SK-N-SH (cell line): Measurements from ENCODE around the gene CTCF. TPM values are rescaled to one million over a fixed set of nuclear protein-coding genes. Genes with fewer than 3 reads are reported as not detected.

Experiments
- CTCF ChIA-PET: fragments of 300-600, 350-600 bp; formaldehyde crosslinking; extraction: SDS; loops from one replicate; lab custom pipeline; 2021; lab: Yijun Ruan, JAX
- POLR2A ChIA-PET: fragments of 350-600 bp; sonication (Branson Sonifier 250); formaldehyde crosslinking; extraction: SDS; loops from one replicate; lab custom pipeline; 2020; ENCODE audit warnings: antibody characterized with exemption, inconsistent platforms; lab: Yijun Ruan, JAX
- DNase-seq: peaks from one replicate; pipeline ENCODE4 v3.0.0; 2012
- H2AFZ ChIP-seq: fragments of 200-600 bp; sonication (generic); 2 replicates; pipeline ENCODE4 v1.8.1; 2016; ENCODE audit warnings: antibody characterized with exemption, mild to moderate bottlenecking, low read depth
- H3F3A ChIP-seq: fragments of 200-600 bp; sonication (generic); replicated peaks from 2 replicates; pipeline ENCODE3; 2016; ENCODE audit warnings: antibody characterized with exemption, mild to moderate bottlenecking; ENCODE audit not compliant: insufficient read depth
- H3K27ac ChIP-seq, 2 experiments: fragments of 200-500 bp in 1 of 2; fragments of 200-600 bp in 1 of 2; sonication (Bioruptor generic) in 1 of 2; sonication (generic), shearing (Covaris generic) in 1 of 2; 2 replicates each; pipeline versions ENCODE4 v1.5.1 to v1.6.1; 2014 to 2016; ENCODE audit warnings: low read depth in 2 of 2, inconsistent platforms in 1 of 2, low read length in 1 of 2, mild to moderate bottlenecking in 1 of 2, mixed read lengths in 1 of 2
- H3K27me3 ChIP-seq: fragments of 200-600 bp; sonication (generic), shearing (Covaris generic); 2 replicates; pipeline ENCODE4 v1.6.1; 2016; ENCODE audit warnings: mixed run types; ENCODE audit not compliant: insufficient read depth
- H3K36me3 ChIP-seq, 2 experiments: fragments of 200-500 bp in 1 of 2; fragments of 200-600 bp in 1 of 2; sonication (Bioruptor generic) in 1 of 2; sonication (generic) in 1 of 2; replicated peaks in 1 of 2; 2 replicates each; pipeline versions ENCODE3 to v1.5.1; 2014 to 2016; ENCODE audit warnings: low read length in 1 of 2, mild to moderate bottlenecking in 1 of 2; ENCODE audit not compliant: insufficient read depth in 2 of 2, control insufficient read depth in 1 of 2
- H3K4me1 ChIP-seq, 2 experiments: fragments of 200-500 bp in 1 of 2; fragments of 200-600 bp in 1 of 2; sonication (Bioruptor generic) in 1 of 2; sonication (generic), shearing (Covaris generic) in 1 of 2; 2 replicates each; pipeline versions ENCODE4 v1.5.1 to v1.6.1; 2014 to 2016; ENCODE audit warnings: low read depth in 1 of 2, low read length in 1 of 2, mixed run types in 1 of 2; ENCODE audit not compliant: insufficient read depth in 2 of 2, control insufficient read depth in 1 of 2
- H3K4me2 ChIP-seq: fragments of 200-600 bp; sonication (generic), shearing (Covaris generic); 2 replicates; pipeline ENCODE4 v1.6.1; 2017; ENCODE audit warnings: mixed run types
- H3K4me3 ChIP-seq, 2 experiments: fragments of 200-500 bp in 1 of 2; fragments of 200-600 bp in 1 of 2; sonication (Bioruptor generic) in 1 of 2; sonication (generic), shearing (Covaris generic) in 1 of 2; 2 replicates each; pipeline versions ENCODE4 v1.5.1 to v1.8.1; 2014 to 2016; ENCODE audit warnings: low read depth in 2 of 2, inconsistent platforms in 1 of 2, low read length in 1 of 2, mild to moderate bottlenecking in 1 of 2, mixed read lengths in 1 of 2, moderate library complexity in 1 of 2
- H3K79me2 ChIP-seq: fragments of 200-600 bp; sonication (generic); 2 replicates; pipeline ENCODE4 v1.8.1; 2017; ENCODE audit warnings: mild to moderate bottlenecking; ENCODE audit not compliant: insufficient read depth
- H3K9ac ChIP-seq: fragments of 200-600 bp; sonication (generic); 2 replicates; pipeline ENCODE4 v1.6.1; 2017; ENCODE audit warnings: mixed run types
- H3K9me2 ChIP-seq: fragments of 200-600 bp; sonication (generic); 2 replicates; pipeline ENCODE4 v1.6.1; 2017; ENCODE audit warnings: mixed run types
- H3K9me3 ChIP-seq: fragments of 200-600 bp; sonication (generic); 2 replicates; pipeline ENCODE4 v1.6.1; 2017; ENCODE audit warnings: mixed run types, mild to moderate bottlenecking, moderate library complexity
- H4K20me1 ChIP-seq: fragments of 200-600 bp; sonication (generic); 2 replicates; pipeline ENCODE4 v1.6.1; 2017; ENCODE audit warnings: mild to moderate bottlenecking, mixed run types; ENCODE audit not compliant: insufficient read depth
- FOXJ3 ChIP-seq: sonication (generic); formaldehyde crosslinking; IDR thresholded peaks from 2 replicates; pipeline ENCODE4 v1.5.1; 2020; ENCODE audit warnings: mild to moderate bottlenecking, missing genetic modification reagents
- FOXM1 ChIP-seq: IDR thresholded peaks from 2 replicates; pipeline ENCODE4 v1.4.0; 2012; ENCODE audit warnings: low read depth, mild to moderate bottlenecking
- GABPA ChIP-seq: IDR thresholded peaks from 2 replicates; pipeline ENCODE4 v1.4.0; 2012; ENCODE audit warnings: low read depth, mild to moderate bottlenecking
- GATA2 ChIP-seq: sonication (generic); formaldehyde crosslinking; IDR thresholded peaks from 2 replicates; pipeline ENCODE4 v1.5.0; 2020; ENCODE audit warnings: mild to moderate bottlenecking, missing genetic modification reagents
- JUND ChIP-seq: IDR thresholded peaks from 2 replicates; pipeline ENCODE4 v1.4.0; 2012
- MAX ChIP-seq: IDR thresholded peaks from 2 replicates; pipeline ENCODE4 v1.4.0; 2012; ENCODE audit warnings: low read depth
- NFIC ChIP-seq: IDR thresholded peaks from 2 replicates; pipeline ENCODE4 v1.4.0; 2012; ENCODE audit warnings: borderline replicate concordance
- RAD21 ChIP-seq: IDR thresholded peaks from 2 replicates; pipeline ENCODE4 v1.6.1; 2012; ENCODE audit warnings: mild to moderate bottlenecking, low read length
- RCOR1 ChIP-seq: fragments of 150-350 bp; IDR thresholded peaks from 2 replicates; pipeline ENCODE4 v1.6.1; 2017; ENCODE audit warnings: antibody characterized with exemption, low read length
- SIN3A ChIP-seq: IDR thresholded peaks from 2 replicates; pipeline ENCODE4 v1.6.1; 2012; ENCODE audit warnings: low read depth, mild to moderate bottlenecking, low read length, moderate library complexity, borderline replicate concordance
- SMC3 ChIP-seq: IDR thresholded peaks from 2 replicates; pipeline ENCODE4 v1.6.1; 2012; ENCODE audit warnings: low read depth, low read length, improper control_type of control experiment
- TEAD4 ChIP-seq: IDR thresholded peaks from 2 replicates; pipeline ENCODE4 v1.4.0; 2012; ENCODE audit warnings: mild to moderate bottlenecking, borderline replicate concordance; ENCODE audit not compliant: insufficient read depth
- USF1 ChIP-seq: IDR thresholded peaks from 2 replicates; pipeline ENCODE4 v1.4.0; 2012; ENCODE audit warnings: low read depth, borderline replicate concordance
- whole genome bisulfite sequencing: methylation state at CpG from one replicate; pipeline ENCODE4 v1.1.6; 2017; ENCODE audit warnings: low lambda C conversion rate; 5-methylcytosine and 5-hydroxymethylcytosine counted together
- polyA plus RNA-seq, 3 experiments: library from polyadenylated mRNA; depleted of rRNA; stranded (reverse); fragments of >200 nt; gene quantifications; 2 replicates each; pipeline ENCODE4 v1.2.3, GENCODE V29; 2012

CTCF gene
- polyA plus RNA-seq, 1 of the 3 experiments (the other 2 are of a cell fraction): 19.6 TPM

- 92% methylated on average over 10 of the region's 14 CpGs for WGBS
- no peaks in the 10 kb centered on the region for H4K20me1 ChIP-seq
- DNase-seq: no peak
- no peaks in the 10 kb centered on the region for H3K9me2 ChIP-seq
- H2AFZ ChIP-seq: no peak overlapping the region
- TF ChIP-seq NFIC: no peak
- TF ChIP-seq USF1: no peak
- no peak for TF ChIP-seq GATA2
- no peak for TF ChIP-seq GABPA
- no peak for TF ChIP-seq SIN3A
- no peak for TF ChIP-seq FOXJ3 (CRISPR knock-in tag)
- TF ChIP-seq JUND: no peak
- TF ChIP-seq RAD21: no peak
- TF ChIP-seq RCOR1: no peak
- no peak for TF ChIP-seq MAX
- TF ChIP-seq FOXM1: no peak
- no peak overlapping the region for H3K27ac ChIP-seq
- no peaks in the 10 kb centered on the region for H3K9me3 ChIP-seq
- ChIA-PET CTCF (no interaction called here), POLR2A (interaction anchor here (1.1 kb wide), 1 partner anchor 139 kb away, joined by 4 read pairs; no protein-coding TSS in a partner anchor)
- peaks cover 4% of the 10 kb centered on the region for H3F3A ChIP-seq
- H3K79me2 ChIP-seq: peaks cover 3% of the 10 kb centered on the region; the same call in 1 of the 2 replicates
- H3K27me3 ChIP-seq: no peaks in the 10 kb centered on the region
- no peak overlapping the region for H3K9ac ChIP-seq
- H3K4me2 ChIP-seq: no peak overlapping the region
- H3K4me3 ChIP-seq: no peak overlapping the region
- no peaks in the 10 kb centered on the region for H3K4me1 ChIP-seq
- peaks cover 34 to 48% of the 10 kb centered on the region in 2 experiments for H3K36me3 ChIP-seq
Observed at GRCh38 chr16:67628216-67628615, 65.9 kb downstream of the CTCF start.

GRCh38 chr16:67632415-67633172 is 70.3 kb downstream of the CTCF start:
- Histone ChIP-seq H3K79me2 (peaks cover 3% of the 10 kb centered on the region; the same call in 1 of the 2 replicates), H3K36me3 (peaks cover 39 to 41% of the 10 kb centered on the region in 2 experiments), H3K9me2 (no peaks in the 10 kb centered on the region), H3K9me3 (no peaks in the 10 kb centered on the region), H3K4me1 (no peaks in the 10 kb centered on the region), H3K4me3 (no peak overlapping the region), H3K27ac (no peak overlapping the region), H3F3A (peaks cover 8% of the 10 kb centered on the region), H2AFZ (no peak overlapping the region), H3K9ac (no peak overlapping the region), H3K4me2 (no peak overlapping the region), H3K27me3 (no peaks in the 10 kb centered on the region), H4K20me1 (no peaks in the 10 kb centered on the region)
- WGBS: 85% methylated on average over 7 of the region's 7 CpGs
- POLR2A ChIA-PET: no interaction called here
- no peak for DNase-seq
- TF ChIP-seq SMC3 (no peak), TEAD4 (no peak), RCOR1 (no peak), SIN3A (no peak)
- CTCF ChIA-PET: interaction anchor here (1.1 to 3.2 kb wide), 6 partner anchors 12 to 310 kb away, joined by 3 to 18 read pairs (median 5); partner anchors contain the start of gene CARMIL2
